GM12878 (cell line): ENCODE data around the gene RBBP6. TPM values are rescaled to one million over a fixed set of nuclear protein-coding genes. Genes with fewer than 3 reads are reported as not detected.
A peak's percentile ranks its signal among the peaks of the same experiment; 100 is the strongest.

ENCODE experiments used
- ATAC-seq: fragments of 200-7000 bp; cut with Tn5 transposase; 3 replicates; pipeline ENCODE4 v1.9.1; 2020; ENCODE audit warnings: mild to moderate bottlenecking, moderate library complexity
- BruUV-seq: library from RNA; stranded (reverse); fragments of 400-500 nt; replicated peaks from 2 replicates; lab custom pipeline; 2021; lab: Mats Ljungman, UMichigan
- CTCF ChIA-PET: fragments of 300-600 bp; sonication (Branson Sonifier 250); formaldehyde crosslinking; extraction: SDS; loops from one replicate; lab custom pipeline; 2021; ENCODE audit warnings: inconsistent platforms; lab: Yijun Ruan, JAX
- POLR2A ChIA-PET: fragments of 350-600 bp; formaldehyde crosslinking; extraction: SDS; loops from one replicate; lab custom pipeline; 2021; ENCODE audit warnings: inconsistent platforms; lab: Charles Lee
- RAD21 ChIA-PET: fragments of 300-600 bp; sonication (Branson Sonifier 250); formaldehyde crosslinking; loops from one replicate; lab custom pipeline; 2023; ENCODE audit warnings: antibody characterized with exemption; ENCODE audit not compliant: unreplicated experiment; lab: Charles Lee
- SMC1A ChIA-PET: fragments of 300-600 bp; sonication (Branson Sonifier 250); formaldehyde crosslinking; loops from one replicate; lab custom pipeline; 2023; ENCODE audit not compliant: unreplicated experiment, uncharacterized antibody; lab: Charles Lee
- DNase-seq: peaks from one replicate; pipeline ENCODE4 v3.0.0-alpha.2; 2011; ENCODE audit warnings: low read depth, low spot score
- FAIRE-seq: peaks from 3 replicates; lab custom pipeline; 2011; peaks lifted over from hg19 to GRCh38; lab: Jason Lieb, UNC
- H2AFZ ChIP-seq: 2 replicates; pipeline ENCODE4 v1.6.0; 2011; ENCODE audit warnings: low read depth, low read length, control low read depth; ENCODE audit not compliant: control insufficient read depth
- H3K27ac ChIP-seq: 2 replicates; pipeline ENCODE4 v1.5.1; 2011; ENCODE audit warnings: control low read depth; ENCODE audit not compliant: control insufficient read depth, insufficient read depth
- H3K27me3 ChIP-seq, 2 experiments: replicated peaks in 1 of 2; 2 replicates each; pipeline versions ENCODE4 v1.6.0 to v1.6.1; 2011; ENCODE audit warnings: low read length in 1 of 2; ENCODE audit not compliant: control insufficient read depth in 2 of 2, insufficient read depth in 2 of 2
- H3K36me3 ChIP-seq, 2 experiments: 2 replicates each; pipeline ENCODE4 v1.5.1; 2011; ENCODE audit warnings: low read length in 1 of 2; ENCODE audit not compliant: control insufficient read depth in 2 of 2, insufficient read depth in 2 of 2
- H3K4me1 ChIP-seq: 2 replicates; pipeline ENCODE4 v1.6.1; 2011; ENCODE audit warnings: mild to moderate bottlenecking, low read length, moderate library complexity, mixed read lengths; ENCODE audit not compliant: control insufficient read depth, insufficient read depth
- H3K4me2 ChIP-seq: 2 replicates; pipeline ENCODE4 v1.6.0; 2011; ENCODE audit warnings: control low read depth; ENCODE audit not compliant: control insufficient read depth, insufficient read depth
- H3K4me3 ChIP-seq: fragments of 200-600 bp; sonication (generic); 2 replicates; pipeline ENCODE4 v1.5.1; 2016
- H3K79me2 ChIP-seq: 2 replicates; pipeline ENCODE4 v1.6.0; 2011; ENCODE audit warnings: low read length; ENCODE audit not compliant: control insufficient read depth, insufficient read depth
- H3K9ac ChIP-seq: 2 replicates; pipeline ENCODE4 v1.8.0; 2011; ENCODE audit warnings: low read length, control low read depth, mixed read lengths; ENCODE audit not compliant: control insufficient read depth, insufficient read depth
- H3K9me3 ChIP-seq: replicated peaks from 3 replicates; pipeline ENCODE4 v1.5.1; 2011; ENCODE audit warnings: mild to moderate bottlenecking, low read length; ENCODE audit not compliant: control insufficient read depth, insufficient read depth
- H4K20me1 ChIP-seq: 2 replicates; pipeline ENCODE4 v1.6.0; 2011; ENCODE audit not compliant: control insufficient read depth, insufficient read depth
- KLF5 ChIP-seq: fragments of 450-650 bp; IDR thresholded peaks from 2 replicates; pipeline ENCODE4 v1.6.1; 2014; ENCODE audit warnings: mild to moderate bottlenecking; ENCODE audit not compliant: partially characterized antibody
- POLR2AphosphoS5 ChIP-seq: IDR thresholded peaks from 2 replicates; pipeline ENCODE4 v1.6.1; 2011; ENCODE audit warnings: mild to moderate bottlenecking, low read length, inconsistent platforms
- ZBTB40 ChIP-seq: fragments of 450-650 bp; IDR thresholded peaks from 2 replicates; pipeline ENCODE4 v1.6.1; 2016; ENCODE audit warnings: mild to moderate bottlenecking, moderate library complexity, borderline replicate concordance
- WGBS: methylation state at CpG from one replicate; pipeline ENCODE4 v1.1.6; 2016; ENCODE audit warnings: low lambda C conversion rate; ENCODE audit not compliant: insufficient replicate concordance, insufficient coverage; ENCODE audit errors: missing lambda C conversion rate; 5-methylcytosine and 5-hydroxymethylcytosine counted together
- in situ Hi-C: fragments of 300-500 bp; cut with MboI; formaldehyde crosslinking; loops from 9 replicates; pipeline ENCODE4 v1.14.3; 2018; ENCODE audit warnings: mixed read lengths
- intact Hi-C: fragments of 100-400 bp; cut with micrococcal nuclease; formaldehyde crosslinking; loops from one replicate; pipeline ENCODE4 v1.14.2; 2022; ENCODE audit not compliant: unreplicated experiment
- polyA plus RNA-seq, 11 experiments: library from polyadenylated mRNA; depleted of rRNA in 4 of 11; unstranded in 6 of 11; stranded (reverse) in 5 of 11; fragments of >200 nt; fragmentation: Nextera tagmentation in 4 of 11; fragmentation: Illumina TruSeq in 1 of 11; extraction: Ambion mirVana in 4 of 11; extraction: Trizol in 1 of 11; gene quantifications; 1 replicate in 1 of 11; 2 replicates in 10 of 11; pipeline versions ENCODE4 v1.2.1 to v1.2.3, GENCODE V29; 2011 to 2016; ENCODE audit warnings: inconsistent platforms in 2 of 11, missing spikeins in 2 of 11, low read depth in 1 of 11
- total RNA-seq, 4 experiments: library from RNA; depleted of rRNA in 3 of 4; stranded (reverse); fragments of >200 nt in 3 of 4; fragmentation: Illumina TruSeq in 1 of 4; extraction: Trizol in 1 of 4; gene quantifications; 2 replicates each; pipeline versions ENCODE4 v1.2.1 to v1.2.3, GENCODE V29; 2013 to 2021

The RBBP6 gene
- total and polyA plus RNA-seq, 10 of the 15 experiments (the other 5 are each of a cell fraction or from before 2014, with no cell fraction given): 16.9 to 80.2 (median 36.5) TPM

GRCh38 chr16:24555346-24555872 is 16.0 kb downstream of the RBBP6 start:
- in situ Hi-C loops: no loop called here
- ChIA-PET POLR2A (interaction anchor here (1.3 kb wide), 1 partner anchor 17 kb away, joined by 6 read pairs; no protein-coding TSS in a partner anchor), RAD21 (no interaction called here), SMC1A (interaction anchor here (0.7 to 1.5 kb wide), 2 partner anchors 17 to 474 kb away, joined by 4 to 6 read pairs; partner anchors contain the start of gene RBBP6), CTCF (interaction anchor here (1.0 kb wide), 1 partner anchor 25 kb away, joined by 3 read pairs; no protein-coding TSS in a partner anchor)
- peaks cover 8% of the 10 kb centered on the region for H3K79me2 ChIP-seq
- no peaks in the 10 kb centered on the region for H3K9me3 ChIP-seq
- no peaks in the 10 kb centered on the region for H4K20me1 ChIP-seq
- H3K27ac ChIP-seq: no peak overlapping the region
- H3K9ac ChIP-seq: no peak overlapping the region
- peak; percentile 43; the same call in 1 of the 2 replicates for TF ChIP-seq POLR2AphosphoS5
- no peak for TF ChIP-seq KLF5
- no peak for TF ChIP-seq ZBTB40
- peaks cover 2 to 10% of the 10 kb centered on the region in 2 experiments; a peak in 3 of 4 replicates for H3K36me3 ChIP-seq
- no peak for DNase-seq
- H3K4me3 ChIP-seq: no peak overlapping the region
- intact Hi-C loops: no loop called here
- no TSS peak for BruUV-seq
- no peak for FAIRE-seq
- no peaks in the 10 kb centered on the region for H3K27me3 ChIP-seq
- H3K4me1 ChIP-seq: no peaks in the 10 kb centered on the region
- over 99% methylated on average over 6 of the region's 6 CpGs for WGBS
- ATAC-seq: no peak
- H2AFZ ChIP-seq: no peak overlapping the region
- H3K4me2 ChIP-seq: no peak overlapping the region
